ENCODE results near the gene SNX21.
"Not testable (repeated sequence)": the region's sequence is repeated elsewhere in the genome, so short reads cannot be mapped to it uniquely, and the experiment has no call there.

SNX21 gene

GRCh38 chr20:45833030-45833882 is at the start of gene SNX21:
Gene SNX21 (plus strand): TSS chr20:45833799. CDS start chr20:45833920, 121 bp downstream.
- DNase-seq = no peak

GRCh38 chr20:45788351-45788750 is 45.2 kb upstream of the SNX21 start:
- DNase-seq = no peak

GRCh38 chr20:45792317-45793118 is 41.1 kb upstream of the SNX21 start:
- no peak for DNase-seq

GRCh38 chr20:45796337-45797065 is 37.1 kb upstream of the SNX21 start:
- no peak for DNase-seq

- DNase-seq = not testable (repeated sequence)
Observed at GRCh38 chr20:45797510-45797909, 36.1 kb upstream of the SNX21 start.

GRCh38 chr20:45797955-45798354 is 35.6 kb upstream of the SNX21 start:
- DNase-seq = not testable (repeated sequence)

GRCh38 chr20:45798935-45799642 is 34.5 kb upstream of the SNX21 start:
- peak; percentile 50 for DNase-seq

- DNase-seq = no peak
Observed at GRCh38 chr20:45801851-45802250, 31.7 kb upstream of the SNX21 start.

- DNase-seq = no peak
Observed at GRCh38 chr20:45810191-45810970, 23.2 kb upstream of the SNX21 start.

- DNase-seq = peak; percentile 99
Observed at GRCh38 chr20:45812157-45813005, 21.2 kb upstream of the SNX21 start, which contains the start of gene UBE2C. Gene UBE2C (plus strand): TSS chr20:45812644. CDS start chr20:45812696, 52 bp downstream.

- no peak for DNase-seq
Observed at GRCh38 chr20:45813006-45813340, 20.6 kb upstream of the SNX21 start.

GRCh38 chr20:45813489-45813888 is 20.1 kb upstream of the SNX21 start:
- no peak for DNase-seq

GRCh38 chr20:45814314-45814713 is 19.3 kb upstream of the SNX21 start:
- DNase-seq = no peak

- DNase-seq = no peak
Observed at GRCh38 chr20:45816951-45817350, 16.6 kb upstream of the SNX21 start.

- DNase-seq = no peak
Observed at GRCh38 chr20:45817376-45818194, 16.0 kb upstream of the SNX21 start.

- no peak for DNase-seq
Observed at GRCh38 chr20:45818239-45818638, 15.4 kb upstream of the SNX21 start.

GRCh38 chr20:45819466-45819865 is 14.1 kb upstream of the SNX21 start:
- no peak for DNase-seq

- DNase-seq = no peak
Observed at GRCh38 chr20:45821947-45822346, 11.7 kb upstream of the SNX21 start.

GRCh38 chr20:45822857-45823256 is 10.7 kb upstream of the SNX21 start:
- peak; percentile 30 for DNase-seq
